ENCODE results near the gene GPR55. TPM values are rescaled to one million over a fixed set of nuclear protein-coding genes. Genes with fewer than 3 reads are reported as not detected.

Gene GPR55
- total and polyA plus RNA-seq, 9 donors = 0.04 to 0.08 TPM; not detected in 7

- H3K4me3 ChIP-seq (ENCODE audit: low read length) = no peak overlapping the region
- H3K27ac ChIP-seq (ENCODE audit: low read length) = no peak overlapping the region
- peaks cover 16% of the 10 kb centered on the region for H3K27me3 ChIP-seq (ENCODE audit: control insufficient read depth, insufficient read depth, low read length)
- no peaks in the 10 kb centered on the region for H3K9me3 ChIP-seq (replicated peaks; ENCODE audit: control insufficient read depth, low read depth, low read length)
- WGBS (ENCODE audit: insufficient coverage) = 100% methylated on average over 1 of the region's 7 CpGs
- no peak for DNase-seq
- no peaks in the 10 kb centered on the region for H3K4me1 ChIP-seq (ENCODE audit: control insufficient read depth, insufficient read depth, low read length)
- H3K36me3 ChIP-seq (ENCODE audit: control insufficient read depth, insufficient read depth, low read length) = no peaks in the 10 kb centered on the region
Measured at GRCh38 chr2:230916218-230916617, 8.8 kb downstream of the GPR55 start.

GRCh38 chr2:230915319-230915718 is 9.7 kb downstream of the GPR55 start:
- DNase-seq = no peak
- no peaks in the 10 kb centered on the region for H3K9me3 ChIP-seq (replicated peaks; ENCODE audit: control insufficient read depth, low read depth, low read length)
- peaks cover 18% of the 10 kb centered on the region for H3K27me3 ChIP-seq (ENCODE audit: control insufficient read depth, insufficient read depth, low read length)
- no peak overlapping the region for H3K27ac ChIP-seq (ENCODE audit: low read length)
- no peak overlapping the region for H3K4me3 ChIP-seq (ENCODE audit: low read length)
- 74% methylated on average over 5 of the region's 6 CpGs for WGBS (ENCODE audit: insufficient coverage)
- no peaks in the 10 kb centered on the region for H3K4me1 ChIP-seq (ENCODE audit: control insufficient read depth, insufficient read depth, low read length)
- H3K36me3 ChIP-seq (ENCODE audit: control insufficient read depth, insufficient read depth, low read length) = no peaks in the 10 kb centered on the region

DNA sequence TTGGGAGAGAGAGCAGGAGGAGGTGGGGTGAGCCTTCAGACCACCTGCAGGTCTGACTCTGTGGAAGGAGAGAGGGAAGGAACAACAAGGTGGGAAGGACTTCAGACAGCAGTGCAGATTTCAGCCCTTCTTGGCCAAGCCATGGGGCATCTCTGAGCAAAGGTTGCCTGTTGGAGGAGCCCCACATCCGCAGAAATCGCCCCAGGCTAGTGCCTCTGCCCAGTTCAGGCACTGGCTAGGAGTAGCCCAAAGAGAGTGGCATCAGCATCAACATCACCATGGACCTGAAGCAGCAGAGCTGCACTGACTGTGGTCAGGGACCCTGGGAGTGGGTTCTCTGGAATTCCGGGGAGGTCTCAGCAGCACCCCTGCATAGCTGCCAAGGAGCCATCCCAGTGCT is 10.2 kb downstream of the GPR55 start:
- H3K4me3 ChIP-seq (ENCODE audit: low read length) = no peak overlapping the region
- no peaks in the 10 kb centered on the region for H3K4me1 ChIP-seq (ENCODE audit: control insufficient read depth, insufficient read depth, low read length)
- peaks cover 16% of the 10 kb centered on the region for H3K27me3 ChIP-seq (ENCODE audit: control insufficient read depth, insufficient read depth, low read length)
- no peaks in the 10 kb centered on the region for H3K36me3 ChIP-seq (ENCODE audit: control insufficient read depth, insufficient read depth, low read length)
- no peak for DNase-seq
- H3K27ac ChIP-seq (ENCODE audit: low read length) = no peak overlapping the region
- 84% methylated on average over 3 of the region's 3 CpGs for WGBS (ENCODE audit: insufficient coverage)
- H3K9me3 ChIP-seq (replicated peaks; ENCODE audit: control insufficient read depth, low read depth, low read length) = no peaks in the 10 kb centered on the region

GRCh38 chr2:230913406-230914143 is 11.5 kb downstream of the GPR55 start:
- DNase-seq = peak; percentile 60
- no peak overlapping the region for H3K4me3 ChIP-seq (ENCODE audit: low read length)
- no peaks in the 10 kb centered on the region for H3K36me3 ChIP-seq (ENCODE audit: control insufficient read depth, insufficient read depth, low read length)
- H3K27ac ChIP-seq (ENCODE audit: low read length) = no peak overlapping the region
- no peaks in the 10 kb centered on the region for H3K9me3 ChIP-seq (replicated peaks; ENCODE audit: control insufficient read depth, low read depth, low read length)
- whole genome bisulfite sequencing (ENCODE audit: insufficient coverage) = 80% methylated on average over 1 of the region's 5 CpGs
- no peaks in the 10 kb centered on the region for H3K4me1 ChIP-seq (ENCODE audit: control insufficient read depth, insufficient read depth, low read length)
- H3K27me3 ChIP-seq (ENCODE audit: control insufficient read depth, insufficient read depth, low read length) = peaks cover 19% of the 10 kb centered on the region

- DNase-seq = no peak
- Histone ChIP-seq H3K27me3 (ENCODE audit: control insufficient read depth, insufficient read depth, low read length) (peaks cover 19% of the 10 kb centered on the region), H3K36me3 (ENCODE audit: control insufficient read depth, insufficient read depth, low read length) (no peaks in the 10 kb centered on the region), H3K9me3 (replicated peaks; ENCODE audit: control insufficient read depth, low read depth, low read length) (no peaks in the 10 kb centered on the region), H3K4me3 (ENCODE audit: low read length) (no peak overlapping the region), H3K27ac (ENCODE audit: low read length) (no peak overlapping the region), H3K4me1 (ENCODE audit: control insufficient read depth, insufficient read depth, low read length) (no peaks in the 10 kb centered on the region)
- WGBS (ENCODE audit: insufficient coverage) = no CpG with 5 or more reads among the region's 5 CpGs
Measured at GRCh38 chr2:230912724-230913123, 12.3 kb downstream of the GPR55 start.

DNA sequence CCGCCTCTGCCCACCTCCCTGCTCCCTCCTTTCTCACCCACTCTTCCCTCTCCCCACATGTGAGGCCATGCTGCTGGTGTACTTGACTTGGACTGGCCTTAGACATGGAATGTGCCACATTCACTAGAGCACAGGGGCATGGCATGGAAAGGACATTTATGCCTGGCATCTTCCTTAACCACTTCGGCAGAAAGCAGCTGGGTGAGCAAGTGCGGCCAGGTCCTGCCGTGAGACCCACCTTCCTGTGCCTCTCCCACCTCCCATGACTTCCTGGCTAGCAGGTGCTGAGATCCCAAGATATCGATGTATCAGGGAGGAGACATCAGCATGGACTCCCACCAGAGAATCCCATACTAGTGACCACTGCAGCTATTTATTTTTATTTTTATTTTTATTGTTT is 13.0 kb downstream of the GPR55 start:
- Histone ChIP-seq H3K4me3 (ENCODE audit: low read length) (no peak overlapping the region), H3K27me3 (ENCODE audit: control insufficient read depth, insufficient read depth, low read length) (peaks cover 16% of the 10 kb centered on the region), H3K9me3 (replicated peaks; ENCODE audit: control insufficient read depth, low read depth, low read length) (no peaks in the 10 kb centered on the region), H3K36me3 (ENCODE audit: control insufficient read depth, insufficient read depth, low read length) (no peaks in the 10 kb centered on the region), H3K27ac (ENCODE audit: low read length) (no peak overlapping the region), H3K4me1 (ENCODE audit: control insufficient read depth, insufficient read depth, low read length) (no peaks in the 10 kb centered on the region)
- WGBS (ENCODE audit: insufficient coverage) = 97% methylated on average over 3 of the region's 5 CpGs
- no peak for DNase-seq

- no peaks in the 10 kb centered on the region for H3K9me3 ChIP-seq (replicated peaks; ENCODE audit: control insufficient read depth, low read depth, low read length)
- DNase-seq = no peak
- 83% methylated on average over 10 of the region's 13 CpGs for WGBS (ENCODE audit: insufficient coverage)
- H3K36me3 ChIP-seq (ENCODE audit: control insufficient read depth, insufficient read depth, low read length) = no peaks in the 10 kb centered on the region
- H3K27me3 ChIP-seq (ENCODE audit: control insufficient read depth, insufficient read depth, low read length) = peaks cover 18% of the 10 kb centered on the region
- H3K4me1 ChIP-seq (ENCODE audit: control insufficient read depth, insufficient read depth, low read length) = no peaks in the 10 kb centered on the region
- no peak overlapping the region for H3K27ac ChIP-seq (ENCODE audit: low read length)
- no peak overlapping the region for H3K4me3 ChIP-seq (ENCODE audit: low read length)
Measured at GRCh38 chr2:230910546-230911177, 14.4 kb downstream of the GPR55 start.

GRCh38 chr2:230909841-230910545 is 15.0 kb downstream of the GPR55 start:
- Histone ChIP-seq H3K27ac (ENCODE audit: low read length) (no peak overlapping the region), H3K36me3 (ENCODE audit: control insufficient read depth, insufficient read depth, low read length) (no peaks in the 10 kb centered on the region), H3K27me3 (ENCODE audit: control insufficient read depth, insufficient read depth, low read length) (peaks cover 15% of the 10 kb centered on the region), H3K4me3 (ENCODE audit: low read length) (no peak overlapping the region), H3K4me1 (ENCODE audit: control insufficient read depth, insufficient read depth, low read length) (no peaks in the 10 kb centered on the region), H3K9me3 (replicated peaks; ENCODE audit: control insufficient read depth, low read depth, low read length) (no peaks in the 10 kb centered on the region)
- no peak for DNase-seq
- WGBS (ENCODE audit: insufficient coverage) = 92% methylated on average over 15 of the region's 18 CpGs

DNA sequence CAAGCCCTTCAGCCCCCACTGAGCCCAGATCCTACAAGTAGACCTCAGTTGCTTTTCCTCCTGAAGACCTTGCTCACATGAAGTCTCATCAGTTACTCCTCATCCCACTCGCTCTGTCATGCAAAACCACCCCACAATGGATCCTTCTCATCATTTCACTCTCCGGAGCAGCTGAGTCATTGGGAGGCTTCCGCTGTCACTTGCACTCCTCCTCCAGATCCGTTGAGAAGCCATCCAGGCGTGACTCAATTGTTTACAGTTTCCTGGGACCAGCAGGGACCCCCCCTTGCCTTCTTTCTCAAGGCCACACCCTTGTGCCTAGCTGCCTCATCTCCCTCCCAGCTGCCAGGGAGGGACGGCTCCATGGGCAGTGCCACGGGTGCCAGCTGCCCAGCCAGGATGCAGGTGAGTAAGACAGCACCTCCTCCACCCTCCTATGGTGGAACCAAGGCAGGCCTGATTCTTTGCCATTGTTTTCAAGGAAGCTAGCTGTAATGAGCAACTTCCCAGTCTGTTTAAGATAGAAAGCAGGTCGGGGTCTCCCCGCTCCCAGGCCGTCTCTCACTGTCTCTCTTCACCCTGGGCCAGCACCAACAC is 16.3 kb downstream of the GPR55 start:
- Histone ChIP-seq H3K4me1 (ENCODE audit: control insufficient read depth, insufficient read depth, low read length) (no peaks in the 10 kb centered on the region), H3K27me3 (ENCODE audit: control insufficient read depth, insufficient read depth, low read length) (peaks cover 11% of the 10 kb centered on the region), H3K9me3 (replicated peaks; ENCODE audit: control insufficient read depth, low read depth, low read length) (no peaks in the 10 kb centered on the region), H3K27ac (ENCODE audit: low read length) (no peak overlapping the region), H3K4me3 (ENCODE audit: low read length) (no peak overlapping the region), H3K36me3 (ENCODE audit: control insufficient read depth, insufficient read depth, low read length) (no peaks in the 10 kb centered on the region)
- DNase-seq = no peak
- 56% methylated on average over 5 of the region's 10 CpGs for WGBS (ENCODE audit: insufficient coverage)

- 38% methylated on average over 5 of the region's 6 CpGs for whole genome bisulfite sequencing (ENCODE audit: insufficient coverage)
- H3K27ac ChIP-seq (ENCODE audit: low read length) = no peak overlapping the region
Measured at GRCh38 chr2:230908092-230908594, 16.9 kb downstream of the GPR55 start.

More at GRCh38 chr2:230908092-230908594, 16.9 kb downstream of the GPR55 start:
- DNase-seq = no peak
- no peaks in the 10 kb centered on the region for H3K36me3 ChIP-seq (ENCODE audit: control insufficient read depth, insufficient read depth, low read length)
- no peaks in the 10 kb centered on the region for H3K9me3 ChIP-seq (replicated peaks; ENCODE audit: control insufficient read depth, low read depth, low read length)
- H3K4me3 ChIP-seq (ENCODE audit: low read length) = no peak overlapping the region
- H3K4me1 ChIP-seq (ENCODE audit: control insufficient read depth, insufficient read depth, low read length) = no peaks in the 10 kb centered on the region
- peaks cover 14% of the 10 kb centered on the region for H3K27me3 ChIP-seq (ENCODE audit: control insufficient read depth, insufficient read depth, low read length)
